Right hindlimb (tissue), 1 donor: ENCODE data around the gene DYRK1B.
"Not testable (repeated sequence)": the region's sequence is repeated elsewhere in the genome, so short reads cannot be mapped to it uniquely, and the experiment has no call there.

Experiments used
- DNase-seq: peaks from one replicate; pipeline ENCODE4 v3.0.0-alpha.2; 2018

Gene DYRK1B

GRCh38 chr19:39833464-39834286, at the start of gene DYRK1B:
Gene DYRK1B, minus strand, starts transcription at chr19:39834162. Its CDS starts 2,295 bp downstream, at chr19:39831867.
- peak; percentile 98 for DNase-seq

- DNase-seq = not testable (repeated sequence)
Observed at GRCh38 chr19:39882645-39883044, 48.7 kb upstream of the DYRK1B start.

- DNase-seq = peak; percentile 45
Observed at GRCh38 chr19:39881495-39882110, 47.6 kb upstream of the DYRK1B start.

- DNase-seq = not testable (repeated sequence)
Observed at GRCh38 chr19:39880241-39880640, 46.3 kb upstream of the DYRK1B start.

GRCh38 chr19:39879796-39880195, 45.8 kb upstream of the DYRK1B start:
- DNase-seq = not testable (repeated sequence)

- not testable (repeated sequence) for DNase-seq
Observed at GRCh38 chr19:39878866-39879265, 44.9 kb upstream of the DYRK1B start.

- DNase-seq = no peak
Observed at GRCh38 chr19:39878398-39878797, 44.4 kb upstream of the DYRK1B start.

- DNase-seq = not testable (repeated sequence)
Observed at GRCh38 chr19:39877982-39878381, 44.0 kb upstream of the DYRK1B start.

- DNase-seq = peak; percentile 47
Observed at GRCh38 chr19:39877488-39877887, 43.5 kb upstream of the DYRK1B start.

GRCh38 chr19:39876486-39876885, 42.5 kb upstream of the DYRK1B start:
- not testable (repeated sequence) for DNase-seq

- DNase-seq = not testable (repeated sequence)
Observed at GRCh38 chr19:39875401-39875864, 41.5 kb upstream of the DYRK1B start.

- DNase-seq = no peak
Observed at GRCh38 chr19:39874404-39874803, 40.4 kb upstream of the DYRK1B start.

GRCh38 chr19:39873385-39873784, 39.4 kb upstream of the DYRK1B start:
- no peak for DNase-seq

GRCh38 chr19:39871886-39872866, 38.2 kb upstream of the DYRK1B start:
- DNase-seq = no peak

- no peak for DNase-seq
Observed at GRCh38 chr19:39871362-39871761, 37.4 kb upstream of the DYRK1B start.

- no peak for DNase-seq
Observed at GRCh38 chr19:39870171-39870971, 36.4 kb upstream of the DYRK1B start.

GRCh38 chr19:39867952-39868351, 34.0 kb upstream of the DYRK1B start:
- DNase-seq = no peak

GRCh38 chr19:39867133-39867532, 33.2 kb upstream of the DYRK1B start:
- no peak for DNase-seq

- no peak for DNase-seq
Observed at GRCh38 chr19:39865953-39866352, 32.0 kb upstream of the DYRK1B start.

- DNase-seq = no peak
Observed at GRCh38 chr19:39865186-39865585, 31.2 kb upstream of the DYRK1B start.

- DNase-seq = no peak
Observed at GRCh38 chr19:39864118-39864517, 30.2 kb upstream of the DYRK1B start.

- DNase-seq = no peak
Observed at GRCh38 chr19:39858541-39858940, 24.6 kb upstream of the DYRK1B start.
